Mesenchymal stem cell (in vitro differentiated cells and primary cell): ENCODE results near the gene SMIM41.

Experiments used
- DNase-seq: peaks from one replicate; pipeline ENCODE4 v3.0.0-alpha.2; 2013
- H2AFZ ChIP-seq: one replicate; pipeline ENCODE4 v1.6.1; 2013; ENCODE audit warnings: low read depth, mild to moderate bottlenecking, control low read depth, inconsistent platforms, low read length, moderate library complexity
- H2AK5ac ChIP-seq: 2 replicates; pipeline ENCODE4 v1.6.1; 2013; ENCODE audit warnings: low read length, moderate library complexity, mild to moderate bottlenecking, inconsistent platforms; ENCODE audit not compliant: severe bottlenecking
- H2BK120ac ChIP-seq: one replicate; pipeline ENCODE4 v1.6.1; 2013; ENCODE audit warnings: low read depth, mild to moderate bottlenecking, inconsistent platforms, low read length, moderate library complexity
- H2BK12ac ChIP-seq, 2 experiments: one replicate each; pipeline ENCODE4 v1.6.1; 2013; ENCODE audit warnings: inconsistent platforms in 2 of 2, low read length in 2 of 2, mild to moderate bottlenecking in 2 of 2, moderate library complexity in 2 of 2, control low read depth in 1 of 2
- H2BK15ac ChIP-seq: one replicate; pipeline ENCODE4 v1.6.1; 2013; ENCODE audit warnings: mild to moderate bottlenecking, low read depth, inconsistent platforms; ENCODE audit not compliant: poor library complexity, severe bottlenecking
- H2BK5ac ChIP-seq: 2 replicates; pipeline ENCODE4 v1.6.1; 2013; ENCODE audit warnings: low read depth, mild to moderate bottlenecking, low read length, control low read depth, inconsistent platforms; ENCODE audit not compliant: poor library complexity, severe bottlenecking
- H3K14ac ChIP-seq, 2 experiments: one replicate each; pipeline ENCODE4 v1.6.1; 2013; ENCODE audit warnings: inconsistent platforms in 2 of 2, low read length in 2 of 2, control low read depth in 1 of 2, mild to moderate bottlenecking in 1 of 2, moderate library complexity in 1 of 2
- H3K18ac ChIP-seq, 2 experiments: one replicate each; pipeline ENCODE4 v1.6.1; 2013; ENCODE audit warnings: inconsistent platforms in 2 of 2, low read length in 2 of 2, control low read depth in 1 of 2, low read depth in 1 of 2, mild to moderate bottlenecking in 1 of 2
- H3K23ac ChIP-seq, 2 experiments: one replicate each; pipeline ENCODE4 v1.6.1; 2013; ENCODE audit warnings: inconsistent platforms in 2 of 2, low read length in 2 of 2, mild to moderate bottlenecking in 2 of 2, moderate library complexity in 2 of 2, control low read depth in 1 of 2
- H3K27ac ChIP-seq: 2 replicates; pipeline ENCODE4 v1.5.1; 2013; ENCODE audit warnings: mild to moderate bottlenecking, moderate library complexity, low read length, control low read depth, inconsistent platforms; ENCODE audit not compliant: poor library complexity, severe bottlenecking
- H3K27me3 ChIP-seq, 2 experiments: 2 replicates each; pipeline versions ENCODE4 v1.6.1 to v1.7.0; 2013; ENCODE audit warnings: low read length in 2 of 2, mild to moderate bottlenecking in 2 of 2, moderate library complexity in 2 of 2, control low read depth in 1 of 2, inconsistent platforms in 1 of 2; ENCODE audit not compliant: control insufficient read depth in 1 of 2, insufficient read depth in 1 of 2
- H3K36me3 ChIP-seq, 2 experiments: 2 replicates each; pipeline versions ENCODE4 v1.6.1 to v1.7.0; 2013; ENCODE audit warnings: low read length in 2 of 2, control low read depth in 1 of 2, inconsistent platforms in 1 of 2, low read depth in 1 of 2, mild to moderate bottlenecking in 1 of 2; ENCODE audit not compliant: insufficient read depth in 2 of 2, control insufficient read depth in 1 of 2
- H3K4ac ChIP-seq, 2 experiments: one replicate each; pipeline ENCODE4 v1.6.1; 2013; ENCODE audit warnings: inconsistent platforms in 2 of 2, low read length in 2 of 2, mild to moderate bottlenecking in 2 of 2, moderate library complexity in 2 of 2, control low read depth in 1 of 2, low read depth in 1 of 2
- H3K4me1 ChIP-seq: 2 replicates; pipeline ENCODE4 v1.6.1; 2013; ENCODE audit warnings: low read depth, low read length, control low read depth; ENCODE audit not compliant: control insufficient read depth, insufficient read depth
- H3K4me2 ChIP-seq: 2 replicates; pipeline ENCODE4 v1.6.1; 2013; ENCODE audit warnings: low read length, mild to moderate bottlenecking, inconsistent platforms; ENCODE audit not compliant: poor library complexity, severe bottlenecking
- H3K4me3 ChIP-seq, 2 experiments: 2 replicates each; pipeline versions ENCODE4 v1.5.1 to v1.7.0; 2013; ENCODE audit warnings: low read length in 2 of 2, mild to moderate bottlenecking in 2 of 2, control low read depth in 1 of 2, low read depth in 1 of 2; ENCODE audit not compliant: insufficient read depth in 1 of 2
- H3K79me1 ChIP-seq: replicated peaks from 2 replicates; pipeline ENCODE4 v1.6.1; 2013; ENCODE audit warnings: mild to moderate bottlenecking, control low read depth, low read length, inconsistent platforms; ENCODE audit not compliant: poor library complexity, severe bottlenecking
- H3K9ac ChIP-seq: 2 replicates; pipeline ENCODE4 v1.7.0; 2013; ENCODE audit warnings: mild to moderate bottlenecking, low read length, moderate library complexity
- H3K9me3 ChIP-seq: 2 replicates; pipeline ENCODE4 v1.7.0; 2013; ENCODE audit warnings: mild to moderate bottlenecking, low read length; ENCODE audit not compliant: control insufficient read depth
- H4K8ac ChIP-seq: one replicate; pipeline ENCODE4 v1.6.1; 2013; ENCODE audit warnings: inconsistent platforms, mild to moderate bottlenecking, low read length, moderate library complexity
- H4K91ac ChIP-seq: one replicate; pipeline ENCODE4 v1.6.1; 2013; ENCODE audit warnings: mild to moderate bottlenecking, low read length, inconsistent platforms
- WGBS: methylation state at CpG from one replicate; pipeline ENCODE4 v1.1.7; 2013; ENCODE audit warnings: mixed read lengths; 5-methylcytosine and 5-hydroxymethylcytosine counted together

SMIM41 gene

DNA sequence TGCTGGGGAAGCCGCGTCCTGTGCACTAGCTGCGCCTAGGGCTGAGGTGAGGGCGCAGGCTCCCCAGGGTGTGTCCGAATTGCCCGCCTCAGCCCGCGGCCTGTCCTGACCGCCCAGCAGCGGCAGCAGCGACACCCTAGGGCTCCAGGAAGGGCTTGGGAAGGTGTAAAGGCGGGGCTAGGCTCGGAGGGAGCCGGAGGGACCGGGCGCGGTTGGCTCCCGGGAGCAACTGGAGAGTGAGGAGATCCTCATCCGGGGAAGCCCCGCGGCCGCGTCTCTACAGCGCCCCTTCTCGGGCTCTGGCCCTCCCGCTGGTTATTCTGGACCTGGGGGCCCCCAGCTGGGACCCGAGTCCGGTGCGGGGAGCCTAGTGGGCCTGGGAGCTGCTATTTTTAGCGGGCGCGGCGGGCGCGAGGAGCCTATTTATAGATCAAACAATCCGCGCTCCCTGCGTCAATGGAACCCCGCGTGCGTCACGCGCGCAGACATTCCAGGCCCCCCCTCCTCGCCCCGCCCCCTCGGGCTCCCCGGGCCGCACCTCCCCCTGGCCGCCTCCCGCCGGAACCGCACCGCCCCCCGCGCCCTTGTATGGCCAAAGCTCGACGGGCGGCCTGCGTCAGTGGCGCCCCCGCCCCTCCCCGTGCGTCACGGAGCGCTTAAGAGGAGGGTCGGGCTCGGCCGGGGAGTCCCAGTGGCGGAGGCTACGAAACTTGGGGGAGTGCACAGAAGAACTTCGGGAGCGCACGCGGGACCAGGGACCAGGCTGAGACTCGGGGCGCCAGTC, 28.6 kb upstream of the SMIM41 start, which contains the start of gene NR4A1:
TSS of gene NR4A1 (plus strand) at position 685 of the 784 bp plus-strand sequence. CDS start 2,887 bp downstream, outside the sequence.
- Histone ChIP-seq H2BK120ac (peak within 1 kb of the TSS; percentile 54), H3K4me2 (peak within 1 kb of the TSS; percentile 76), H3K18ac (peak within 1 kb of the TSS; percentile 76 to 87), H2AK5ac (no peak within 1 kb of the TSS), H3K9me3 (no peaks in the 10 kb centered on the region), H2AFZ (no peak within 1 kb of the TSS), H3K9ac (peak within 1 kb of the TSS; percentile 97), H3K4me3 (peak within 1 kb of the TSS; percentile 48 to 82), H4K91ac (peak within 1 kb of the TSS; percentile 92), H3K79me1 (no peaks in the 10 kb centered on the region), H3K4ac (peak within 1 kb of the TSS; percentile 19 to 90), H3K4me1 (peaks cover 18% of the 10 kb centered on the region), H3K27ac (no peak within 1 kb of the TSS), H3K36me3 (no peaks in the 10 kb centered on the region), H3K27me3 (no peaks in the 10 kb centered on the region), H3K14ac (peak within 1 kb of the TSS in 1 of 2 experiments; percentile 50), H3K23ac (peak within 1 kb of the TSS; percentile 37 to 97), H2BK5ac (no peak within 1 kb of the TSS), H2BK12ac (peak within 1 kb of the TSS in 1 of 2 experiments; percentile 19), H4K8ac (peak within 1 kb of the TSS; percentile 92), H2BK15ac (peak within 1 kb of the TSS; percentile 82)
- WGBS, result 1% methylated on average over 65 of the region's 77 CpGs
- peak; percentile 98 for DNase-seq

DNA sequence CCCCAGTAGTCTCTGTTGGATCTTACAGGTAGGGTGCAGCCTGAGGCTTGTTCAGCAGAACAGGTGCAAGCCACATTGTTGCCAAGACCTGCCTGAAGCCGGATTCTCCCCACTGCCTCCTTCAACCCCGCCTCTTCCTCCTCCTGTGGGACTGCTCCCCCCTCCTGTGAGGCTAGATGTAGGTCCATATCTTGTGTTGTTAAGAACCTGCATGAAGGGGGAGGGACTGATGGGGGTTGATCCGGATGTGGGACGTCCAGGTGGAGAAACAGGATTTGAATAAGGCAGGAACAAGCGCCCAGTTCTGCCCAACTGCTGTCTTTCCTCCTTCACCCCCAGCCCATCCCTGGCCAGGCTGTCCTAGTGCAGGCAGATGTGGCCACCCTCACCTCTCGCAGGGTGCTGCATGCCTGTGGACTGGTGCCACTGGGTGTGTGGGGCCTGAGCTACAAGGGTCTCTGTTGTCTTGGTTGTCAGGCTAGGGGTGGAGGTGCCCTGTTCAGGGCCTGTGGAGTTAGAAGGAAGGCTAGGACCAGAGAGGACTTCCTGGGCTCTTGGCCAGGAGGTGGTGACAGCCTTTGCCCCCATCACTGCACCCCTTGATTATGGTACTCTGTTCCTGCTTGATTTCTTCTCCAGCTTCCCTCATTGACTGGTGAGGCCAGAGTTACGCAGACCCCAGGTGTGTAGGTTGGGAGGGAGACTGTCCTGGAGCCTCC, 26.9 kb upstream of the SMIM41 start:
- no peaks in the 10 kb centered on the region for H3K79me1 ChIP-seq
- no peak overlapping the region for H3K14ac ChIP-seq

DNA sequence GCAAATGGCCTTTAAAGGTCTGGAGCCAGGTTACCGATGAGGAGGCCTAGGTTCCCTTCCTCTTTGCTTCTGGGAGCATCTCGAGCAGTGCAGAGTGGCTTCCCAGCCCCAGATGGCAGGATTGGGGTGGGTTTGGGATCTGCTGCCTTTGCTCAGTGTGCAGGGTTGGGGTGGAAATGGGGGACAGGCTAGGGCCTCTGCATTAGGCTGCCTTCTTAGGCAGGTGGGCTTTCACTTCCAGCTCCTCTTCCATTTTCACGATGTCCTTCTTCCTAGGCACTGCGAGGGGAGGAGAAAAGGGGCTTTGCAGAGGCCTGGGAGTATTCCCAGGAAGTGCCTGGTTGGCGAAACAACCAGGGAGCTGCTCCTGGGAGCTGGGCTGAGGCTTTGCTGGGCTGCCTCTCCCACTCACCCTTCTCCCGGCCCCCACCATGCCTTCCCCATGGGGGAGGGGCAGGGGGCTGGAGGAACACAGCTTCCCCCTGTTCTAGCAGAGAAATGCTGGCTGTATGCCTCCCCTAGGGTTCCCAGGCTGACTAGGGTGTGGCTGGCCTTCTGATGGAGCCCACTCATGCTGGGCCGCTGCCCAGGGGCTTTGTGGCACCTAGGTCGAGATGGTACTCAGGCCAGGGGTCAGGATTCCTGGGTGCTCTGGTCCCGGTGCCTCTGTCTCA, 25.8 kb upstream of the SMIM41 start:
- no peaks in the 10 kb centered on the region for H3K9me3 ChIP-seq
- peak overlapping the region; percentile 93 for H3K9ac ChIP-seq
- H2AK5ac ChIP-seq, result no peak overlapping the region
- no peak overlapping the region for H4K8ac ChIP-seq
- no peaks in the 10 kb centered on the region for H3K27me3 ChIP-seq
- DNase-seq, result peak; percentile 64
- no peak overlapping the region for H2BK5ac ChIP-seq
- no peak overlapping the region for H2AFZ ChIP-seq
- no peak overlapping the region for H3K14ac ChIP-seq
- no peak overlapping the region for H3K4ac ChIP-seq
- no peak overlapping the region for H2BK120ac ChIP-seq
- no peak overlapping the region for H2BK12ac ChIP-seq
- no peak overlapping the region for H3K18ac ChIP-seq
- H2BK15ac ChIP-seq, result no peak overlapping the region
- no peak overlapping the region for H4K91ac ChIP-seq
- no peak overlapping the region for H3K27ac ChIP-seq
- 88% methylated on average over 8 of the region's 9 CpGs for WGBS
- peaks cover 0 to 11% of the 10 kb centered on the region in 2 experiments for H3K36me3 ChIP-seq
- H3K4me2 ChIP-seq, result no peak overlapping the region
- H3K79me1 ChIP-seq, result no peaks in the 10 kb centered on the region
- H3K4me1 ChIP-seq, result peaks cover 18% of the 10 kb centered on the region
- no peak overlapping the region for H3K23ac ChIP-seq
- H3K4me3 ChIP-seq, result no peak overlapping the region

More for the DNA sequence above, 26.9 kb upstream of the SMIM41 start:
- H2AFZ ChIP-seq, result no peak overlapping the region
- no peak overlapping the region for H2BK12ac ChIP-seq
- H3K27ac ChIP-seq, result no peak overlapping the region
- no peak overlapping the region for H4K8ac ChIP-seq
- no peak for DNase-seq
- H2BK120ac ChIP-seq, result no peak overlapping the region
- no peak overlapping the region for H3K4ac ChIP-seq
- H2BK5ac ChIP-seq, result no peak overlapping the region
- peak overlapping the region; percentile 93 for H3K9ac ChIP-seq
- H3K4me3 ChIP-seq, result peak overlapping the region in 1 of 2 experiments; percentile 82
- H4K91ac ChIP-seq, result no peak overlapping the region
- no peak overlapping the region for H3K23ac ChIP-seq
- H3K4me2 ChIP-seq, result no peak overlapping the region
- no peaks in the 10 kb centered on the region for H3K27me3 ChIP-seq
- peaks cover 0 to 6% of the 10 kb centered on the region in 2 experiments for H3K36me3 ChIP-seq
- H2BK15ac ChIP-seq, result no peak overlapping the region
- 89% methylated on average over 5 of the region's 7 CpGs for WGBS
- H3K9me3 ChIP-seq, result no peaks in the 10 kb centered on the region
- no peak overlapping the region for H2AK5ac ChIP-seq
- peaks cover 18% of the 10 kb centered on the region for H3K4me1 ChIP-seq
- no peak overlapping the region for H3K18ac ChIP-seq
